Panc1 (cell line): ENCODE data around the gene NXPH4. TPM values are rescaled to one million over a fixed set of nuclear protein-coding genes. Genes with fewer than 3 reads are reported as not detected.

Experiments used
- ATAC-seq: fragments of 200-7000 bp; cut with Tn5 transposase; 2 replicates; pipeline ENCODE4 v1.9.1; 2020; ENCODE audit warnings: mild to moderate bottlenecking, moderate library complexity
- BruUV-seq: library from RNA; stranded (reverse); fragments of 400-500 nt; replicated peaks from 2 replicates; lab custom pipeline; 2021; lab: Mats Ljungman, UMichigan
- CTCF ChIA-PET: fragments of 300-600 bp; sonication (Branson Sonifier 250); formaldehyde crosslinking; loops from one replicate; lab custom pipeline; 2022; ENCODE audit warnings: antibody characterized with exemption; lab: Charles Lee
- POLR2A ChIA-PET: fragments of 300-600 bp; sonication (Branson Sonifier 250); formaldehyde crosslinking; loops from one replicate; lab custom pipeline; 2022; ENCODE audit warnings: antibody characterized with exemption; lab: Charles Lee
- DNase-seq: peaks from one replicate; pipeline ENCODE4 v3.0.0-alpha.2; 2010; ENCODE audit warnings: low read depth, low spot score
- H3K27ac ChIP-seq: 2 replicates; pipeline ENCODE4 v1.5.1; 2011; ENCODE audit warnings: mild to moderate bottlenecking, low read length, inconsistent platforms
- H3K27me3 ChIP-seq: fragments of 200-500 bp; sonication (Bioruptor generic); 2 replicates; pipeline ENCODE4 v1.6.0; 2014; ENCODE audit warnings: low read length, inconsistent platforms; ENCODE audit not compliant: control insufficient read depth, insufficient read depth
- H3K36me3 ChIP-seq: fragments of 200-500 bp; sonication (Bioruptor generic); 2 replicates; pipeline ENCODE4 v1.5.1; 2014; ENCODE audit warnings: inconsistent platforms, mild to moderate bottlenecking, low read length, moderate library complexity; ENCODE audit not compliant: control insufficient read depth, insufficient read depth
- H3K4me1 ChIP-seq: 2 replicates; pipeline ENCODE4 v1.5.1; 2011; ENCODE audit warnings: inconsistent platforms, mild to moderate bottlenecking, low read length, moderate library complexity; ENCODE audit not compliant: control insufficient read depth, insufficient read depth
- H3K4me3 ChIP-seq, 2 experiments: 2 replicates each; pipeline ENCODE4 v1.5.1; 2011 to 2012; ENCODE audit warnings: low read depth in 2 of 2, low read length in 2 of 2, mild to moderate bottlenecking in 2 of 2, inconsistent platforms in 1 of 2, moderate library complexity in 1 of 2
- H3K9me3 ChIP-seq: fragments of 200-500 bp; sonication (Bioruptor generic); 2 replicates; pipeline ENCODE4 v1.5.1; 2014; ENCODE audit warnings: low read depth, mild to moderate bottlenecking, inconsistent platforms, low read length, moderate library complexity; ENCODE audit not compliant: control insufficient read depth, insufficient read depth
- POLR2AphosphoS5 ChIP-seq: IDR thresholded peaks from 2 replicates; pipeline ENCODE4 v1.6.1; 2012; ENCODE audit warnings: mild to moderate bottlenecking, low read depth, low read length, moderate library complexity
- REST ChIP-seq, 2 experiments: IDR thresholded peaks; 2 replicates each; pipeline ENCODE4 v1.6.1; 2011 to 2012; ENCODE audit warnings: low read depth in 2 of 2, control low read depth in 1 of 2, low read length in 1 of 2, mild to moderate bottlenecking in 1 of 2, moderate library complexity in 1 of 2; ENCODE audit not compliant: insufficient read depth in 1 of 2
- SIN3A ChIP-seq: IDR thresholded peaks from 2 replicates; pipeline ENCODE4 v1.6.1; 2012; ENCODE audit warnings: low read depth, mild to moderate bottlenecking, low read length, moderate library complexity, borderline replicate concordance; ENCODE audit not compliant: insufficient read depth
- TCF7L2 ChIP-seq: IDR thresholded peaks from 2 replicates; pipeline ENCODE4 v1.6.1; 2011; ENCODE audit warnings: mild to moderate bottlenecking, low read depth, low read length, inconsistent platforms
- in situ Hi-C: cut with HindIII; loops from 2 replicates; pipeline ENCODE4 v1.10.0; 2016; ENCODE audit warnings: low sequenced_read_pairs, low pct_unique_long_range_greater_than_20kb
- intact Hi-C: fragments of 100-400 bp; cut with micrococcal nuclease; formaldehyde crosslinking; loops from one replicate; pipeline ENCODE4 v1.10.0; 2022; ENCODE audit not compliant: unreplicated experiment
- total RNA-seq: library from RNA; stranded (reverse); gene quantifications from one replicate; pipeline ENCODE4 v1.2.1, GENCODE V29; 2021; ENCODE audit not compliant: unreplicated experiment
- TF ChIP-seq, protein P1 (sequence below): fragments of 450-650 bp; IDR thresholded peaks from 2 replicates; pipeline ENCODE4 v1.5.1; 2017; ENCODE audit warnings: mild to moderate bottlenecking

NXPH4 gene
- total RNA-seq, 1 experiment from 2014 or later, result 2.1 TPM

DNA sequence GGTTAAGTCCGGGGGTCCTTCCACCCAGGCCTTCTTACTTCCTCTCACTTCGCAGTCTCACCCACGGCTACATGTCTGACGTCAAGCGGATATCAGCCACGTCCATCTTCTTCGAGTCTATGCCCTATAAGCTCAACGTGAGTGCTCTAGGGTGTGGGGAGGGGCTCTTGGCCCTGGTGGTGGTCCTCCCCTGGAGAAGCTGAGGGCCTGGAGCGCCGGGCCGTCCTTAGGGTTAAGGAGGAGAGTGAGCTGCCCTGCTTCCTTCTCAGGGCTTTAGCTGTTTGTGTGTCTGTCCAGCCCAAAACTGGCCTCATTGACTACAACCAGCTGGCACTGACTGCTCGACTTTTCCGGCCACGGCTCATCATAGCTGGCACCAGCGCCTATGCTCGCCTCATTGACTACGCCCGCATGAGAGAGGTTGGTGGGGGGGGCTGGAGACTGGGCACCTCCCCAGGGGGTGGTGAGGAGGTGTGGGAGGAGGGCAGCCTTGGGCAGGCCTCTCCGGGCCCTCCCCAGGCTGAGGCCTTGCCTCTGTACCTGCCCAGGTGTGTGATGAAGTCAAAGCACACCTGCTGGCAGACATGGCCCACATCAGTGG lies 15.7 kb downstream of the NXPH4 start:
- TF ChIP-seq, protein P1, sequence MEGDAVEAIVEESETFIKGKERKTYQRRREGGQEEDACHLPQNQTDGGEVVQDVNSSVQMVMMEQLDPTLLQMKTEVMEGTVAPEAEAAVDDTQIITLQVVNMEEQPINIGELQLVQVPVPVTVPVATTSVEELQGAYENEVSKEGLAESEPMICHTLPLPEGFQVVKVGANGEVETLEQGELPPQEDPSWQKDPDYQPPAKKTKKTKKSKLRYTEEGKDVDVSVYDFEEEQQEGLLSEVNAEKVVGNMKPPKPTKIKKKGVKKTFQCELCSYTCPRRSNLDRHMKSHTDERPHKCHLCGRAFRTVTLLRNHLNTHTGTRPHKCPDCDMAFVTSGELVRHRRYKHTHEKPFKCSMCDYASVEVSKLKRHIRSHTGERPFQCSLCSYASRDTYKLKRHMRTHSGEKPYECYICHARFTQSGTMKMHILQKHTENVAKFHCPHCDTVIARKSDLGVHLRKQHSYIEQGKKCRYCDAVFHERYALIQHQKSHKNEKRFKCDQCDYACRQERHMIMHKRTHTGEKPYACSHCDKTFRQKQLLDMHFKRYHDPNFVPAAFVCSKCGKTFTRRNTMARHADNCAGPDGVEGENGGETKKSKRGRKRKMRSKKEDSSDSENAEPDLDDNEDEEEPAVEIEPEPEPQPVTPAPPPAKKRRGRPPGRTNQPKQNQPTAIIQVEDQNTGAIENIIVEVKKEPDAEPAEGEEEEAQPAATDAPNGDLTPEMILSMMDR, result no peak
- TF ChIP-seq TCF7L2 (no peak), POLR2AphosphoS5 (no peak), SIN3A (no peak), REST (IDR thresholded peaks at IDR 0.05; ENCODE audit: insufficient read depth in 1 of 2, low read depth in 2 of 2, low read length in 1 of 2) (no peak)
- H3K4me3 ChIP-seq, result no peak overlapping the region
- no peak for ATAC-seq
- intact Hi-C loops, result no loop called here
- no peak overlapping the region for H3K27ac ChIP-seq
- BruUV-seq, result no TSS peak
- CTCF ChIA-PET, result interaction anchor here (0.9 kb wide), 1 partner anchor 19 kb away, joined by 7 read pairs; no protein-coding TSS in a partner anchor
- H3K36me3 ChIP-seq, result no peaks in the 10 kb centered on the region; the same call in none of the 2 replicates
- H3K27me3 ChIP-seq, result no peaks in the 10 kb centered on the region
- DNase-seq, result no peak
- in situ Hi-C loops, result no loop called here
- peaks cover 8% of the 10 kb centered on the region; the same call in 1 of the 2 replicates for H3K4me1 ChIP-seq
- POLR2A ChIA-PET, result no interaction called here
- no peaks in the 10 kb centered on the region for H3K9me3 ChIP-seq

DNA sequence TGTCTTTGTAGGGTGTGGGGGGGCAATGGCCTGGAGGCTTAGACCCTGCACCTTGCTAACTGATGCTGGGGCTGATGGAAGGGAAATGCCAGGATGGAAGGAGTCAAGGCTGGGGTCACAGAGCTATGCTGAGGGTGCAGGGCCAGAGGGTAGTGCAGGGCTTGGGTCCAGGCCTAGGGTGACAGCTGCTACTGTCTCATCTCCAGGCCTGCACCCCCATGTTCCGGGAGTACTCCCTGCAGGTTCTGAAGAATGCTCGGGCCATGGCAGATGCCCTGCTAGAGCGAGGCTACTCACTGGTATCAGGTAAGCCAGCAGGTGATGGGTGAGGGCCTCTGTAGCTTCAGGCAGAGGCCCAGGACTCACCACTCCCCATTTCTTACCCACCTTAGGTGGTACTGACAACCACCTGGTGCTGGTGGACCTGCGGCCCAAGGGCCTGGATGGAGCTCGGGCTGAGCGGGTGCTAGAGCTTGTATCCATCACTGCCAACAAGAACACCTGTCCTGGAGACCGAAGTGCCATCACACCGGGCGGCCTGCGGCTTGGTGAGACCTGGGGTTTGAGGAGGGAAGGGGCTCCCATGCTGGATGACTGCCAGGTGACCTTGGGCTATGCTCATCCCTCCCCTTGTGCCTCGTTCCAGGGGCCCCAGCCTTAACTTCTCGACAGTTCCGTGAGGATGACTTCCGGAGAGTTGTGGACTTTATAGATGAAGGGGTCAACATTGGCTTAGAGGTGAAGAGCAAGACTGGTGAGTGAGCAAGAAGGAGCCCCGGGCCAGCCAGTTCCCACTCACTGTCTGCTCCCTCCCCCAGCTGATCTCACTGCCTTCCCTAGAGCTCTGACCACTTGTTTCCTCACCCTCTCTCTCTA lies 17.0 kb downstream of the NXPH4 start:
- Histone ChIP-seq H3K36me3 (no peaks in the 10 kb centered on the region; the same call in none of the 2 replicates), H3K4me3 (no peak overlapping the region), H3K9me3 (no peaks in the 10 kb centered on the region), H3K27ac (no peak overlapping the region), H3K4me1 (peaks cover 8% of the 10 kb centered on the region; the same call in 1 of the 2 replicates), H3K27me3 (no peaks in the 10 kb centered on the region)
- no TSS peak for BruUV-seq
- ATAC-seq, result no peak
- ChIA-PET POLR2A (no interaction called here), CTCF (no interaction called here)
- DNase-seq, result no peak
- intact Hi-C loops (no loop called here), in situ Hi-C loops (no loop called here)
- TF ChIP-seq REST (IDR thresholded peaks at IDR 0.05; ENCODE audit: insufficient read depth in 1 of 2, low read depth in 2 of 2, low read length in 1 of 2) (no peak), TCF7L2 (no peak), POLR2AphosphoS5 (no peak), SIN3A (no peak)
- TF ChIP-seq, protein P1, result no peak
